GM21515 (cell line): ENCODE data around the gene MAD1L1.

Source experiments
- ATAC-seq: cut with Tn5 transposase; IDR thresholded peaks from one replicate; pipeline ENCODE4 v1.9.1; 2021; ENCODE audit not compliant: unreplicated experiment

MAD1L1 gene

DNA sequence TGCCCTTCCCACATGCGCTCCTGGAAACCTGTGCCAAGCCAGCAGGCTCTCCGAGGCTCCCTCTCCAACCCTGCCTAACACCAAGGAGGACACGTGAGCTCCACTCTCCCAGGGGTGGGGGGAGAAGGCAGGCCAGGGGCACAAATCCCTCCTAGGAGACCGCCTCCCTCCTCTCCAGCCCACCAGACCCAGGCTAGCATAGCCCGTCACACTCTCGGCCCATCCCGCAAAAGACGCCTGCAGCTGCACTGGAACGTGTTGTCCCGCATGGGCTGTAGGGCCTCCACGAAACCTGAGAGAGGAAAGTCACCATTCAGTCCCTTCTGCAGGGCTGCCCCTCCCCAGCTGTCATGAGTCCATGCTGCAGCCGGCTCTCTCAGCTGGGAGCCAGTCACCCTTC, 126.3 kb downstream of the MAD1L1 start:
- ATAC-seq = no peak

DNA sequence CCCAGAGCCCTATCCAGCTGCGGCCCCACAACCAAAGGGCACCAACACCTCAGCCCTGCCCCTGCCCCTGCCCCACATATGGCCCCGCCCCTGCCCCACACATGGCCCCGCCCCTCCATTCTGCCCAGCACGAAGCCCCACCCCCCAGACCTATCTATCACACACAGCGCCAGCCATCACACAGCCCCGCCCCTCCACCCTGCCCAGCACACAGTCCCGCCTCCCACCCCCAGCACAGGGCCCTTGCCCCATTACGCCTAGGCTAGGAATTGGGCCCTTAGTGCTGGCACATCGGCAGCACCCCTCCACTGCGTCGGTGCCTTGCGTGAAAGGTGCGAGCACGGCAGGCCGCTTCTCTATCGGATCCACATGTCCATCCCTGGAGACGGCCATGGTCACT, 126.8 kb downstream of the MAD1L1 start:
- ATAC-seq = no peak

DNA sequence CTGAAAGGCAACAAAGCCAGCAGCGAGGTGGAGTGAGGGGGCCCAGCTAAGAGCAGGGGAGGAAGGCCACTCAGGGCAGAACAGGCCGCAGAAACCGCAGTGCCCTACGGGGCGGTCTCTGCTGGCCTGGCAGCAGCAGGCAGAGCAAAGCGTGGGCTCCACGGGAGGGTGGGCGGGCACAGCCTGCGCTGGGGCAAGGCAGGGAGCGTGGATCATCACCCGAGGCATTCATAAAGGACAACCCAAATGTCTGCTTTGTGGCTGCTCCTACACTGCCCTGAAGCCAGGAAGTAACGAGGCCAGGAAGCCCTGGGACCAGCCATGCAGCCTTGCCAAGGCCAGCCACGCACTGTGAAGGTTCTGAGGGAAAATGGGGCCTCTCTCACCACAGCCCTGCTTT, 127.5 kb downstream of the MAD1L1 start:
- no peak for ATAC-seq

DNA sequence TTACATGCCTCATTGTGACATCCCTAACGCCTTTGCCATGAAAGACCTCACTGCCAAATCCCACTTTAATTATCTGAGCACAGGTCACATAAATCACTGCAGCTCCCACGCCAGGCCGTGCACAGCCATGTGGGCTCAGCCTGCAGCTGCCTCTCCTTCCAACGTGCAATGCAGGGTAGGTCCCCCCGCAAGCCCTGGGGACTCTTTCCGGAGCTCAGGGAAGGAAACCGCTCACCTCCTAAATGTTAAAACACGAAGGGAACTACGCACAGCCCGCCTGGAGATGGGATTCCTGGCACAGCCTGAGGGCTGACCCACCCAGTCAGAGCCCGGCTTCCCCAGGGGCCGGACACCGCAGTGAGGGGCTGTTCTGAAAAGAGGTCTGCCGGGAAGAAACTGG, 128.0 kb downstream of the MAD1L1 start:
- no peak for ATAC-seq

DNA sequence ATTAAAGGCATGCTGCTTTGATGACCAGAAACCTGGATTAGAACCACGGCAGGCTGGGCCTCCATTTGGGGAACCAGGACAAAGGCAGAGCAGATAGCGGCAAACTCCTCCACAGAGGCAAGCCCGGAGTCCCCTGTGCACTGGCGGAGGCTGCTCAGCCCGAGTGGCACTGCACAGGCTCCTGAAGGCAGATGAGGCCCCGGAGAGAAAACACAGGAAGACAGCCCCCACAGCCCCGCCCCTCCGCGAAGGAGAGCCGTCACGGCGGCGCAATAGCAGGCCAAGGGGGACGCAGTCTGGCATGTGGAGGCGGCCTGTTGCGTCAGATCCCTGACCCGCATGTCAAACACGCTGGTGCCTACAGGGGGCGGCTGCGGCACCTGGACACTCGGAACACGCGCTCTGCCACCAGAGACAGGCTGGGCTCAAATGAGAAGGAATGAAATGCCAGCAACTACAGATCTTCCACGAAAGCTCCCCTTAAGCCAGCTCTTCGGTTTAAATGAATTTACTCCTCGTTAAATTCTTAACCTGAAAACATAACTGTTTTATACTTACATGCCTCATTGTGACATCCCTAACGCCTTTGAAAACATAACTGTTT, 128.5 kb downstream of the MAD1L1 start:
- ATAC-seq = no peak

DNA sequence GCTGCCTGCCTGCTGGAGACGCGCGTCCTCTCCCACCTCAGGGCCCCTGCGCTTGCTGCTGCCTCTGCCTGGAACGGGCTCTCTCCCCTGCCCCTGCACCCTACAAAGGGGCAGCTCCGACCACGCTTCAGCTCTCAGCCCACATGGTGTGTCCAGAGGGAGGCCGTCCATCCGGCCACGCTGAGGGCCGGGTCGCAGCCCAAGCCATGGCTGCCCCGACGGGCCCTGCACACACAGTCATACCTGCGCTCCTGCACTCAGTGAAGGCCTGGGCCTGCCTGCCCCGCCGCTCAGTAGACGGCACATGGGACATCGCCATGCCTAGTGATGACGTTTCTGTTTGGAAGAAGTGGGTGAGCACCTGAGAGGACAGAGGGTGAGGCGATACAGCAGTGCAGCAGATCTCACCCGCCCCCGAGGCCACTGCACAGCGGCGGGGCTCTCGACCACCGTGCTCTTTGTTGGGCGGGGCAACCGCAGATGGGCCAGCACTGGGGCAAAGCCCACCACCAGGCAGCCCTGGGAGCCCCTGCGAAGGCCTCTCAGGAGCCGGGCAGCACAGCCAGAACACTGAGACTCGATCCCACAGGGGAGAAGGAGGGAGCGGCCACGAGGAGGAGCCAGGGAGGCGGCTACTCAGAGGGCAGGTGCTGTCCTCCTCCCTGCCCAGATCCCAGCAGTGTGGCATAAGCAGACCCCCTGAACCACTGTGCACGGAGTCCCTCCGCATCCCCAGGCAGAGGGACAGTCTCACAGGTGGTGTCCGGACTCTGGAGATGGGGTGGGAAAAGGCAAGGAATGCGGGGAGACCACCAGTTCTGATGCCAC, 129.5 kb downstream of the MAD1L1 start:
- no peak for ATAC-seq

DNA sequence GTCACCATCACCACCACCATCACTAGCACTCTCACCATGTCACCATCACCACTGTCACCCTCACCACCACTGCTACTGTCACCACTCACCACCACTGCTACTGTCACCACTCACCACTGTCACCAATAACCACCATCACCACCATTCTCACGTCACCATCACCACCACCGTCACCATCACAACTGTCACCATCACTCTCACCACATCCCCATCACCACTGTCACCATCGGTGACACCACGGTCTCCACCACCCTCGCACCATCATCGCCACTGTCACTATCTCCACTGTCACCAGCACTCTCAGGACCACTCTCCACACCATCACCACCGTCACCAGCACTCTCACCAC, 130.4 kb downstream of the MAD1L1 start:
- no peak for ATAC-seq

DNA sequence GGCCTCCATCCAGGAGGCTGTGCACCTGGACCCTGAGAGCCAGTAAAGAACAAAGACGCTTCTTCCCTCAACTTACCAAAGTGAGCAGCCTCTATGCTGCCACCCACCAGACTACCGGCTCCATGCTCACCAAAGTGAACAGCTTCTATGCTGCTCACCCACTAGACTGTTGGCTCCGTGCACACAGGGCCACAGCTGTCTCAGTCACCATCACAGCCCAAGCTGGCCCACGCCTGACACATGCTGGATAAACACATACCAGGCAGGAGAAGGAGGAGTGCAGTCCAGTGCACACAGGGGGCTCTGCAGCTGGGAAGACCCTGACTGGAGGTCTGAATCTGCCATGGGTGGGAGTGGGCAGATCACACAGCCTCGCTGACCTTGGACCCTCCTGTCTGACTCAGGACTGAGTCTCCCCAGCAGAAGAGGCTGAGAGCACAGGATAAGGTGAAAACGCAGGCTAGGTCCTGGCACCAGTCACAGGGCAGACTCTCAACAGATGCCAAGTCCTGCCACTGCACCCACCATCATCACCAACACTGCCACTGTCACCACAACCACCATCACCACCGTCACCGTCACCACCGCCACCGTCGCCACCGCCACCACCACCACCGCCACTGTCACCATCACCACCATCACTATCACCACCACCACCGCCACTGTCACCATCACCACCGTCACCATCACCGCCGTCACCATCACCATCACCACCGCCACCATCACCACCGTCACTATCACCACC, 130.9 kb downstream of the MAD1L1 start:
- no peak for ATAC-seq

DNA sequence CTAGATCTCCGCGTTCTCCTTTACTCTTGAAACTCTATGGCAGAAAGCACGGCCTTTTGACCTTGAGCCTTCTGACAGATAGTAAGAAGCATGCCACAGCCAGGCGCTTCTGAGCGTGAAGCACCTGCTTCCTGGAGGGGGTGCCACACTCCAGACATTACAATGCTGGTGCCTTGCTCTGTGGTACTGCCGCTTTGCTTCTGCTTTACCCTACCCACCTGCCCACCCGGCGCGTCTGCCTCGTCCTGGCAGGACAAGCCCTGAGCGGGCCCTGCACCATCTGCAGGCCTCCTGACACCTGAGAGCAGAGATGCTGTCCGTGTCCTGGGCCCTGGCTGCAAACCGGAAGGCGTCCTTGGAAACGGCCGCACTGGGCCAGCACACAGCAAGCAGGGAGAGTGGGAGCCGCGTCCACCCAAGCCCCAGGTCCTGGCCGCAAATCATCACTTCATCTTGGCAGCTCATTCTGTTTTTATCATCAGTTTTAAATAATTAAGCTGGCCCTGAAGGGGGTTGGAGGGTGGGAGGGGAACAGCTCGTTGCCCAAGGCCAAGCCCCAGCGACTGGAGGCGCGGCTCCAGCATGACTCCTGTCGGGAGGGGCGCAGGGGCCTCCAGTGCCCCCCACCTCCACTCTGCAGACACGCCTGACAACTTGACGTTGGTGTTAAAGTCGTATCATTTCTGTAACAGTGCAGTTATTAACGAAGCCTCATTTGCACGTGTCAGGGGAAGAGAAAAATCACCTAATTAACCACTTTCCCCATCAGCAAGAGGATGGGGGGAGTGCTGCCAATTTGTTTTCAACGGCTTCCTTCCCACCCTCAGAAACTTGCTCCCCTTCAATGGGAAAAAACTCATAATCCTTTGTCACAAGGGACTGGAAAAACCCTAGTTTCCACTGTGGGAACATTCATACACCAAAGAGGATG, 132.2 kb downstream of the MAD1L1 start:
- ATAC-seq = no peak

DNA sequence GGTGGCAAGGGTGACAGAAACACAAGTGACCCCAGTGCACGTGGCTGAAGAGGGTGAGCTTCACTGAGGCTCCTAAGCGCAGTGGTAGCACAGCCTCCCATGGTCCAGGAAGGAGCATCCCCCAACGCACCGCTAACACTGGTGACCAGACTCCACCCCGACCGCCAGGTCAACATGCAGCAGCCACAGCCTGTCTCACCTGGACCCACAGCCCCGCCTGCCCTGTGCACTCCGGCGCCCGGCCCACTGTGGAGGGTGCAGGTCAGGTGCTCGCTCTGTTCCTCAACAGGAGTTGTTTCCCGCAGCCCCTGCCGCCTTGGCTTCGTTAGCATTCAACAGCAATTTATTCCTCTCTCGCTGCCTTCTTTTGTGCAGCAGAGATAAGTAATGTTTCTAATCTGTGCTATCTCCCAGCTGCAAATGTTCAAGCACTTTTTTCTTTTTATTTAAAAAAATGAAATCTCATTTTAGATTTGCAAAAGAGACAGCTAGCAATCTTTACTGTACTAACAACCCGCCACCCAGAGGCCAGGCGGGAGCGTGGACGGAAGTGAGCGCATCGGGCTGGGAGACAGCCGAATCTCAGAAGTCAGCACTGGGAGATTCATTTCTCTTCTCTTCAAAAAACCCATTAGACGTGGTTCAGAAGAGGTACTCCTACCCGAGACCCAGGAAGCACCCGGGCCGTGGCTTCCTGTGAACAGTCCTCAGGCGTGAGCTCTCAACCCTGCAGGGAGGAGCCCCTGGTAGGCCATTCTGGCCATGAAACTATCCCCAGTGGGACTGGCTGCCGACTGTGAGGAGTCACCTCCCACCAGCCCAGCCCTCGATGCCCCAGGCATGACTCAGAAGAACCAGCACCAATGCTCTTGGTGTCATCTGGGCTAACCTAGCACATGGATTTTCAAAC, 133.4 kb downstream of the MAD1L1 start:
- no peak for ATAC-seq

DNA sequence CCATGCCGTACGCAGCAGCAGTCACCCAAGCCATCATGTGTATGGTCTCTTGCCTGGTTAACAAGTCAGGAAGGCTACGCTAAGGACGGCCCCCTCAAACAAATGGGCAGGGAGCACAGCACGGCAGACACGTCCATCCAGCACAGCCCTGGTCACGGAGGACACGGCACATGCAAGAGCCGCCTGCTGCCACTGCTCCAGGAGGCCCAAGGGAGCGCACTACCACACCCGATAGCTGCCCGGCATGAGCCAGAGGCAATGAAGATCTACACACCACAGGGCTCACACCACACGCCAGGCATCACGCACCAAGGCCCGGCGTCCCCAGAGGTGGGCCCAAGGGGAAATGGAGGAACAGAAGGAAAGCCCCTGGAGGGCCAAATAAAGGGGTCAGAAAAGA, 134.2 kb downstream of the MAD1L1 start:
- ATAC-seq = no peak

DNA sequence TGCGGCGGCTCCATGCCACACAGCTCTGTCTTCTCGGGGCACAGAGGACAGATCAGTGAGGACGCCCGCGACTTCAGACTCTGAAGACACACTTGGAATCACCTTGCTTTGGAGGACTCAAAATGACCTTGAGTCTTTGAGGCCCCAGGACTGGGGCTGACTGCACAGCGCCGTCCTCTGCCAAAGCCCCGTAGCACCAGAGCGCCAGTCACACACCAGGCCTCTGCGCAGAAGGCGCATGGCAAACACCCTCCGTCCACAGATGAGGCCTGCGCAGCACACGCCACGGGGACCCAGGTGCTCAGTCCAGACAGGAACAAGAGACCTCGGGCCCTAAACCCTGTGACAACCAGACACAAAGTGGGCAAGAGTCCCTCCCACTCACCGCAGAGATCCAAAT, 134.7 kb downstream of the MAD1L1 start:
- no peak for ATAC-seq

DNA sequence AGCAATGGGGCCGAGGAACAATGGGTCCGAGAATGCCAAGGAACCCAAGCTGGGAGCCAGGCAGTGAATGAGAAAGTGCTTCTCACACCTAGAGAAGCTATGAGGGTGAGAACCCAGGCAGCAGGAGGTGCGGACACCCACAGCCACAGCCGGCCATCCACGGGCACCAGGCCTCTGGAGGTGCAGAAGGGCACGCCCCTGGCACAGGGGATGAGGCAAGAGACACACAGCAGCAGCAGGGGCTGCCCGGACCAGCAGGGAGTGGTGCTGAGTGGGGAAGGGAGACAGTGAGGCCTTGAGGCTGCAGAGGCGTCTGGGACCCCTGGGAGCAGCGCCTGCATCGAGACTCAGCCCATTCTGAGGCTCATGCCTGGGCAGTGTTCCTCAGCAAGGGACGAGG, 135.3 kb downstream of the MAD1L1 start:
- no peak for ATAC-seq

DNA sequence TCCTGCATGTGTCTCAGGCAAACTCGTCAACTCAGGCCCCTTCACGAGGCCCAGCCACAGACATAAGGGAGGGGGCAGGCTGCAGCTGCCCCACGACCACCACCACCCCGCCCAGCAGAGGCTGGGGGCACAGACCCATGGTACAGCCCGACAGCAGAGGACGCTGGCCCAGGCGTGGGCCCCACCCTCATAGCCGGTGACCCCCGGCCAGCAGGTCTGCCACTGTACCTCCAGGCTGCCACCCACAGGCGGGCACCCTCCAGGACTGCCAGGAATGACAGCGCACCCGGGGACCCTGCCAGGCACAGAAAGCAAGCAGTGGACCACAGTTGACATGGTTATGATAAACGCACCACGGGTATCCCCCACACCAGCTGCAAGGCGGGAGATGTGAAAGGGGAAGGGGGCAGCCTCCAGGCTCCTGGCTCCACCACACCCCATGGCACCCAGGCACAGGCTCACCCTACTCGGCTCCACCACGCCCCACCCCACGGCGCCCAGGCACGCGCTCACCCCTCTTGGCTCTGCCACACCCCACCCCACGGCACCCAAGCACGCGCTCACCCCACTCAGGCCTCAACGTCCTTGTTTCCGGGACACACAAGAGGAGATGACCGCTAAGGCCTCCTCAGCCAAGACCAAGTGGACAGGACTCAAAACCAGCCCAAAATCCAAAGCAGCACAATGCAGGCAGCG, 135.9 kb downstream of the MAD1L1 start:
- no peak for ATAC-seq

DNA sequence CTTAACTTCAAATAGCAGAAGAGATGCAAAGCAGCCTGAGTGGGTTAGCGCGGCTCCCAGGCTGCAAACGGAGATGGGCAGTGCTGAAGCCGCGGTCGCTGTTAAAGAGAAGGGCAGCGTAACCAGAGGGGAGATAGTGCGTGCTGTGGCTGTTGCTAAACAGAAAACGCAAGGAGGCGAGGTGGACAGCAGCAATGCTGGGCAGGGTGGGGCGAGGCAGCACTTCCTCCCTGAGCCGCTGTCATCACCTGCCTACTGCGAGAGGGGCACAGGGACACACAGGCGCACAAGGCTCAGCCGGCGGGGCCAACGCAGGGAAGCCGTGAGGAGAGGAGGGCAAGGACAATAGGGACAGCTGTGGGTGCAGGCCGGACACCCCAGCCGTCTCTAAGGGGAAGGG, 137.3 kb downstream of the MAD1L1 start:
- ATAC-seq = no peak

DNA sequence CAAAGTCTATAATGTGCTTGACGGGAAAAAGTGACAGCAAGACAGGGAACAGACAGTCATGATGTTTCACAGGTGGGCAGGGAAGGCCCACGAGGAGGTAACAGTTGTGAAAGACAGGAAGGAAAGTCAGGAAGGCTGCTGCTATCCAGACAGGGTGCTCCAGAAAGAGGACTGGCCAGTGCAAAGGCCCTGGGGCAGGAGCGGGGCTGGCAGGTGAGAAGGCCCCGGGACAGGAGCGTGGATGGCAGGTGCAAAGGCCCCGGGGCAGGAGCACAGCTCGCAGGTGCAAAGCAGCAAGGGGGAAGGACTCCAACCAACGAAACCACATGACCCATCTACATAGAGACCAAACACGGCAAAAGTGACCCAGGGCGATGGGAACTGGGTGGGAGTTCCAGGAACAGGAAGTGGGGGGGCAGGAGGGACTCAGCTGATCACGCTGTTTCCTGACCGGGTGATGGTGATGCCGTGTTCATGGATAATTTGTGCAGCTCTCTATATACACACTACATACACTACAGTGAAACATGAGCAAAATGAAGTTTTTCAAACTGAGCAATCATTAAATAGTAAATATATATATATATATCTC, 138.2 kb downstream of the MAD1L1 start:
- ATAC-seq = no peak

DNA sequence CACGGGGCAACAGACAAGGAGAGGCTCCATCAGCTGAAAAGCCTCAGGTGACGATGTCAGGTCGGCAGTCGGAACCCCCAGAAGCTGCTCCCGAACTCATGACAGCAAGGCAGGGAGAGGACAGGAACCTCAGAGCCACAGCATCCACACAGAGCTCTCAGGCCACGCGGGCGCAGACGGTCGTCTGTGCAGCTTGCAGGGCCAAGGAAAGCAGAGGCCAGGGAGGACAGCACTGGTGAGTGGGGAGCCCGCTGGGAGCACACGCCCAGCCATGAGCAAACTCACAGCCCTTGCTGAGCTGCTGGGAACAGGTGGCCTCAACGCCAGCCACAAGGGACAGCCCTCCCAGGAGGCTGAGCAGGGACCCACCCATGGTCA, 138.9 kb downstream of the MAD1L1 start:
- no peak for ATAC-seq

DNA sequence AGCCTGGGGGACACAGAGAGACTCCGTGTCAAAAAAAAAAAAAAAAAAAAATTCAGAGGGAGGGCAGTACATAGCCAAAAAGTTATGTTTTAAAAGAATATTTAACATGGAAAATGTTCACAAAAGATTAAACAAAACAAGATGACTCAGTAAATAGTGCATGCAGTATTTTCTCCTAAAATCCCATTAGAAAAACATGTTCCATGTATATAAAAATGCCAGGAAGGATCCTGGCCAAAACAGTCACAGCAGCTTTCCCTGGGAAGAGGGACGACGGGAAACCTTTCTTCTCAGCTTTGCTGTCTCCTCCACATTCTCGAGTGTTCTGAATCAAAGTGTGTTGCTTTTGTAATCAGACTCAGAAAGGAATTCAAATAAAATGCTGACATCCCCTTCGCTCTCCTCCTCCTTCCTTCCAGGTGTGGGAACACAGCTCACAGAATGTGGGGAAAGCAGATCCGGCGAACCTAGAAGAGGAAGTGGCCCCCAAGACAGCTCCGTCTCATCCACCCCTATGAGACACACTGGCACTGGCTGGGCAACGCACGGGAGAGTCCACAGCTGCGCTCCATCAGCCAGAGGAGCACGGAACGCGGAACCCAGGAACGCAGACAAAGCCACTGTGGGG, 139.4 kb downstream of the MAD1L1 start:
- ATAC-seq = no peak

DNA sequence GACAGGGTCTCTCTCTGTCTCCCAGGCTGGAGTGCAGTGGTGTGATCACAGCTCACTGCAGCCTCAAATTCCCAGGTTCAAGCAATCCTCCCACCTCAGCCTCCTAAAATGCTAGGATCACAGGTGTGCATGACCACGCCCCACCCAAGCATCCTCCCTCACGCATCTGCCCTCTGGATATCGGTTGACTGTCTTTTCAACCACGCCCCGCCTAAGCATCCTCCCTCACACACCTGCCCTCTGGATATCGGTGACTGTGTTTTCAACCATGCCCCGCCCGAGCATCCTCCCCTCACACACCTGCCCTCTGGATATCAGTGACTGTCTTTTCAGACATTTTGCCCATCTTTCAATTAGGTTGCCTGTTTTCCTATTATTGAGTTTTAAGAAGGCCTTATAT, 140.5 kb downstream of the MAD1L1 start:
- ATAC-seq = no peak
